H1 (cell line): ENCODE results near the gene KCNMB1. TPM values are rescaled to one million over a fixed set of nuclear protein-coding genes. Genes with fewer than 3 reads are reported as not detected.

ENCODE experiments used
- BACH1 ChIP-seq: IDR thresholded peaks from 2 replicates; pipeline ENCODE4 v1.6.1; 2012; ENCODE audit warnings: low read length, improper control_type of control experiment
- CBX5 ChIP-seq: fragments of 300-800, 300-1000 bp; sonication (generic); IDR thresholded peaks from 2 replicates; pipeline ENCODE4 v1.7.1; 2016; ENCODE audit warnings: antibody characterized with exemption, low read length, low read depth
- polyA plus RNA-seq, 7 experiments: library from polyadenylated mRNA; depleted of rRNA in 3 of 7; stranded (reverse) in 5 of 7; unstranded in 2 of 7; fragments of >200 nt in 5 of 7; fragments of 200-250 nt in 2 of 7; gene quantifications; 1 replicate in 5 of 7; 2 replicates in 1 of 7; 4 replicates in 1 of 7; pipeline versions ENCODE4 v1.2.1 to v1.2.3, GENCODE V29; 2011 to 2013; ENCODE audit warnings: missing spikeins in 2 of 7, mixed read lengths in 2 of 7
- total RNA-seq: library from RNA; stranded (reverse); fragmentation: NEBNext Ultra II Directional; extraction: Animal tissue kit (Norgen Biotek cat#: 25700); gene quantifications from 2 replicates; pipeline ENCODE4 v1.2.1, GENCODE V29; 2021
- TF ChIP-seq, protein P1 (sequence below): fragments of 300-600 bp; sonication (generic); IDR thresholded peaks from 2 replicates; pipeline ENCODE4 v1.7.1; 2012; ENCODE audit warnings: low read length, moderate library complexity, mild to moderate bottlenecking, inconsistent platforms; ENCODE audit not compliant: insufficient replicate concordance

The KCNMB1 gene
- total and polyA plus RNA-seq, 2 of the 8 experiments (the other 6 are each of a cell fraction or from before 2014, with no cell fraction given) = 0.08 to 0.19 TPM

- TF ChIP-seq, protein P1, sequence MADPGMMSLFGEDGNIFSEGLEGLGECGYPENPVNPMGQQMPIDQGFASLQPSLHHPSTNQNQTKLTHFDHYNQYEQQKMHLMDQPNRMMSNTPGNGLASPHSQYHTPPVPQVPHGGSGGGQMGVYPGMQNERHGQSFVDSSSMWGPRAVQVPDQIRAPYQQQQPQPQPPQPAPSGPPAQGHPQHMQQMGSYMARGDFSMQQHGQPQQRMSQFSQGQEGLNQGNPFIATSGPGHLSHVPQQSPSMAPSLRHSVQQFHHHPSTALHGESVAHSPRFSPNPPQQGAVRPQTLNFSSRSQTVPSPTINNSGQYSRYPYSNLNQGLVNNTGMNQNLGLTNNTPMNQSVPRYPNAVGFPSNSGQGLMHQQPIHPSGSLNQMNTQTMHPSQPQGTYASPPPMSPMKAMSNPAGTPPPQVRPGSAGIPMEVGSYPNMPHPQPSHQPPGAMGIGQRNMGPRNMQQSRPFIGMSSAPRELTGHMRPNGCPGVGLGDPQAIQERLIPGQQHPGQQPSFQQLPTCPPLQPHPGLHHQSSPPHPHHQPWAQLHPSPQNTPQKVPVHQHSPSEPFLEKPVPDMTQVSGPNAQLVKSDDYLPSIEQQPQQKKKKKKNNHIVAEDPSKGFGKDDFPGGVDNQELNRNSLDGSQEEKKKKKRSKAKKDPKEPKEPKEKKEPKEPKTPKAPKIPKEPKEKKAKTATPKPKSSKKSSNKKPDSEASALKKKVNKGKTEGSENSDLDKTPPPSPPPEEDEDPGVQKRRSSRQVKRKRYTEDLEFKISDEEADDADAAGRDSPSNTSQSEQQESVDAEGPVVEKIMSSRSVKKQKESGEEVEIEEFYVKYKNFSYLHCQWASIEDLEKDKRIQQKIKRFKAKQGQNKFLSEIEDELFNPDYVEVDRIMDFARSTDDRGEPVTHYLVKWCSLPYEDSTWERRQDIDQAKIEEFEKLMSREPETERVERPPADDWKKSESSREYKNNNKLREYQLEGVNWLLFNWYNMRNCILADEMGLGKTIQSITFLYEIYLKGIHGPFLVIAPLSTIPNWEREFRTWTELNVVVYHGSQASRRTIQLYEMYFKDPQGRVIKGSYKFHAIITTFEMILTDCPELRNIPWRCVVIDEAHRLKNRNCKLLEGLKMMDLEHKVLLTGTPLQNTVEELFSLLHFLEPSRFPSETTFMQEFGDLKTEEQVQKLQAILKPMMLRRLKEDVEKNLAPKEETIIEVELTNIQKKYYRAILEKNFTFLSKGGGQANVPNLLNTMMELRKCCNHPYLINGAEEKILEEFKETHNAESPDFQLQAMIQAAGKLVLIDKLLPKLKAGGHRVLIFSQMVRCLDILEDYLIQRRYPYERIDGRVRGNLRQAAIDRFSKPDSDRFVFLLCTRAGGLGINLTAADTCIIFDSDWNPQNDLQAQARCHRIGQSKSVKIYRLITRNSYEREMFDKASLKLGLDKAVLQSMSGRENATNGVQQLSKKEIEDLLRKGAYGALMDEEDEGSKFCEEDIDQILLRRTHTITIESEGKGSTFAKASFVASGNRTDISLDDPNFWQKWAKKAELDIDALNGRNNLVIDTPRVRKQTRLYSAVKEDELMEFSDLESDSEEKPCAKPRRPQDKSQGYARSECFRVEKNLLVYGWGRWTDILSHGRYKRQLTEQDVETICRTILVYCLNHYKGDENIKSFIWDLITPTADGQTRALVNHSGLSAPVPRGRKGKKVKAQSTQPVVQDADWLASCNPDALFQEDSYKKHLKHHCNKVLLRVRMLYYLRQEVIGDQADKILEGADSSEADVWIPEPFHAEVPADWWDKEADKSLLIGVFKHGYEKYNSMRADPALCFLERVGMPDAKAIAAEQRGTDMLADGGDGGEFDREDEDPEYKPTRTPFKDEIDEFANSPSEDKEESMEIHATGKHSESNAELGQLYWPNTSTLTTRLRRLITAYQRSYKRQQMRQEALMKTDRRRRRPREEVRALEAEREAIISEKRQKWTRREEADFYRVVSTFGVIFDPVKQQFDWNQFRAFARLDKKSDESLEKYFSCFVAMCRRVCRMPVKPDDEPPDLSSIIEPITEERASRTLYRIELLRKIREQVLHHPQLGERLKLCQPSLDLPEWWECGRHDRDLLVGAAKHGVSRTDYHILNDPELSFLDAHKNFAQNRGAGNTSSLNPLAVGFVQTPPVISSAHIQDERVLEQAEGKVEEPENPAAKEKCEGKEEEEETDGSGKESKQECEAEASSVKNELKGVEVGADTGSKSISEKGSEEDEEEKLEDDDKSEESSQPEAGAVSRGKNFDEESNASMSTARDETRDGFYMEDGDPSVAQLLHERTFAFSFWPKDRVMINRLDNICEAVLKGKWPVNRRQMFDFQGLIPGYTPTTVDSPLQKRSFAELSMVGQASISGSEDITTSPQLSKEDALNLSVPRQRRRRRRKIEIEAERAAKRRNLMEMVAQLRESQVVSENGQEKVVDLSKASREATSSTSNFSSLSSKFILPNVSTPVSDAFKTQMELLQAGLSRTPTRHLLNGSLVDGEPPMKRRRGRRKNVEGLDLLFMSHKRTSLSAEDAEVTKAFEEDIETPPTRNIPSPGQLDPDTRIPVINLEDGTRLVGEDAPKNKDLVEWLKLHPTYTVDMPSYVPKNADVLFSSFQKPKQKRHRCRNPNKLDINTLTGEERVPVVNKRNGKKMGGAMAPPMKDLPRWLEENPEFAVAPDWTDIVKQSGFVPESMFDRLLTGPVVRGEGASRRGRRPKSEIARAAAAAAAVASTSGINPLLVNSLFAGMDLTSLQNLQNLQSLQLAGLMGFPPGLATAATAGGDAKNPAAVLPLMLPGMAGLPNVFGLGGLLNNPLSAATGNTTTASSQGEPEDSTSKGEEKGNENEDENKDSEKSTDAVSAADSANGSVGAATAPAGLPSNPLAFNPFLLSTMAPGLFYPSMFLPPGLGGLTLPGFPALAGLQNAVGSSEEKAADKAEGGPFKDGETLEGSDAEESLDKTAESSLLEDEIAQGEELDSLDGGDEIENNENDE = no peak
- TF ChIP-seq BACH1 = no peak
- TF ChIP-seq CBX5 = no peak
Observed at GRCh38 chr5:170357955-170358444, 31.2 kb downstream of the KCNMB1 start (continued).
